HepG2 (cell line): ENCODE results near the gene NOTCH3. TPM values are rescaled to one million over a fixed set of nuclear protein-coding genes. Genes with fewer than 3 reads are reported as not detected.

Source experiments
- CBFB ChIP-seq: sonication (generic); formaldehyde crosslinking; IDR thresholded peaks from 2 replicates; pipeline ENCODE4 v1.4.0; 2020; ENCODE audit warnings: missing genetic modification reagents
- CCAR2 ChIP-seq: fragments of 200-400 bp; formaldehyde crosslinking; optimal IDR thresholded peaks from 2 replicates; pipeline ENCODE3; 2018; ENCODE audit warnings: low read depth, mild to moderate bottlenecking, low read length, moderate library complexity
- FOXP1 ChIP-seq, 2 experiments: fragments of 450-650 bp in 1 of 2; IDR thresholded peaks; 2 replicates each; pipeline ENCODE4 v1.6.1; 2017 to 2018; ENCODE audit warnings: antibody characterized with exemption in 1 of 2
- HINFP ChIP-seq: sonication (generic); formaldehyde crosslinking; IDR thresholded peaks from 2 replicates; pipeline ENCODE4 v1.4.0; 2020; ENCODE audit warnings: low read depth, mild to moderate bottlenecking, missing genetic modification reagents
- HNRNPK ChIP-seq: fragments of 200-400 bp; formaldehyde crosslinking; IDR thresholded peaks from 2 replicates; pipeline ENCODE4 v1.6.1; 2018; ENCODE audit warnings: low read length, low read depth, moderate library complexity, mild to moderate bottlenecking; ENCODE audit not compliant: poor library complexity, severe bottlenecking
- HNRNPL ChIP-seq: fragments of 200-400 bp; formaldehyde crosslinking; IDR thresholded peaks from 2 replicates; pipeline ENCODE4 v1.6.1; 2017; ENCODE audit warnings: mild to moderate bottlenecking, low read depth, low read length
- KLF6 ChIP-seq: IDR thresholded peaks from 2 replicates; pipeline ENCODE4 v1.8.0; 2016; ENCODE audit warnings: missing biosample characterization, missing genetic modification reagents
- LCORL ChIP-seq, 2 experiments: fragments of 450-650 bp in 1 of 2; sonication (generic) in 1 of 2; formaldehyde crosslinking in 1 of 2; IDR thresholded peaks; 2 replicates each; pipeline versions ENCODE4 v1.5.0 to v1.6.1; 2017 to 2020; ENCODE audit warnings: antibody characterized with exemption in 1 of 2, missing genetic modification reagents in 1 of 2
- MAFK ChIP-seq, 2 experiments: IDR thresholded peaks in 1 of 2; conservative IDR thresholded peaks in 1 of 2; 2 replicates each; pipeline ENCODE4 v1.6.1; 2011; ENCODE audit warnings: improper control_type of control experiment in 2 of 2, low read length in 2 of 2
- MTF1 ChIP-seq: sonication (generic); formaldehyde crosslinking; IDR thresholded peaks from 2 replicates; pipeline ENCODE4 v1.5.0; 2020; ENCODE audit warnings: missing genetic modification reagents
- NFYB ChIP-seq: sonication (generic); formaldehyde crosslinking; IDR thresholded peaks from 2 replicates; pipeline ENCODE4 v1.4.0; 2020; ENCODE audit warnings: missing genetic modification reagents
- SIN3B ChIP-seq: fragments of 150-350 bp; IDR thresholded peaks from 2 replicates; pipeline ENCODE4 v1.6.1; 2014; ENCODE audit warnings: low read length
- THAP9 ChIP-seq: sonication (generic); formaldehyde crosslinking; IDR thresholded peaks from 2 replicates; pipeline ENCODE4; 2020; ENCODE audit warnings: missing genetic modification reagents, mild to moderate bottlenecking, borderline replicate concordance
- ZBTB38 ChIP-seq: sonication (generic); formaldehyde crosslinking; IDR thresholded peaks from 2 replicates; pipeline ENCODE4 v1.5.1; 2020; ENCODE audit warnings: mild to moderate bottlenecking, missing genetic modification reagents
- ZNF143 ChIP-seq: sonication (generic); formaldehyde crosslinking; IDR thresholded peaks from 2 replicates; pipeline ENCODE4 v1.4.0; 2020; ENCODE audit warnings: missing genetic modification reagents
- ZNF17 ChIP-seq: sonication (generic); formaldehyde crosslinking; IDR thresholded peaks from 2 replicates; pipeline ENCODE4 v1.5.0; 2020; ENCODE audit warnings: mild to moderate bottlenecking, missing genetic modification reagents
- ZNF354B ChIP-seq: sonication (generic); formaldehyde crosslinking; IDR thresholded peaks from 2 replicates; pipeline ENCODE4 v1.8.0; 2022; ENCODE audit warnings: mild to moderate bottlenecking, missing genetic modification reagents
- ZNF484 ChIP-seq: sonication (generic); formaldehyde crosslinking; IDR thresholded peaks from 2 replicates; pipeline ENCODE4 v1.5.1; 2020; ENCODE audit warnings: mild to moderate bottlenecking, low read depth, missing genetic modification reagents, borderline replicate concordance
- ZNF569 ChIP-seq: sonication (generic); formaldehyde crosslinking; IDR thresholded peaks from 2 replicates; pipeline ENCODE4 v1.5.0; 2020; ENCODE audit warnings: mild to moderate bottlenecking, missing genetic modification reagents, moderate library complexity, borderline replicate concordance
- ZNF746 ChIP-seq: sonication (generic); formaldehyde crosslinking; IDR thresholded peaks from 2 replicates; pipeline ENCODE4 v1.8.0; 2022; ENCODE audit warnings: mild to moderate bottlenecking, missing genetic modification reagents
- polyA plus RNA-seq, 8 experiments: library from polyadenylated mRNA; depleted of rRNA in 3 of 8; stranded (reverse) in 7 of 8; unstranded in 1 of 8; fragments of >200 nt; fragmentation: Illumina TruSeq in 4 of 8; extraction: Trizol in 4 of 8; gene quantifications; 2 replicates each; pipeline versions ENCODE4 v1.2.1 to v1.2.3, GENCODE V29; 2011 to 2016; ENCODE audit warnings: low read depth in 4 of 8, missing spikeins in 1 of 8, mixed read lengths in 1 of 8; ENCODE audit not compliant: insufficient read depth in 1 of 8
- total RNA-seq, 5 experiments: library from RNA; depleted of rRNA; stranded (reverse); fragments of >200 nt; fragmentation: Illumina TruSeq; extraction: Trizol; gene quantifications; 2 replicates each; pipeline ENCODE4 v1.2.3, GENCODE V29; 2016; ENCODE audit warnings: low read depth in 1 of 5
- TF ChIP-seq, protein P1 (sequence below): sonication (generic); formaldehyde crosslinking; IDR thresholded peaks from 2 replicates; pipeline ENCODE4 v1.9.0; 2021; ENCODE audit warnings: missing genetic modification reagents, borderline replicate concordance
- TF ChIP-seq, protein P2 (sequence below): sonication (generic); formaldehyde crosslinking; IDR thresholded peaks from 2 replicates; pipeline ENCODE4 v1.5.1; 2020; ENCODE audit warnings: missing genetic modification reagents, mild to moderate bottlenecking, borderline replicate concordance

NOTCH3 gene
- total and polyA plus RNA-seq, 2 of the 13 experiments (the other 11 are each of a cell fraction or from before 2014, with no cell fraction given): 0.09 to 0.28 TPM

- TF ChIP-seq MAFK (conservative IDR thresholded peaks at IDR 0.05 in 1 of 2, IDR thresholded peaks at IDR 0.05 in 1 of 2; ENCODE audit: low read length in 2 of 2): no peak
- TF ChIP-seq ZNF17: peak; percentile 99
- TF ChIP-seq SIN3B: no peak
- no peak for TF ChIP-seq NFYB
- TF ChIP-seq, protein P1, sequence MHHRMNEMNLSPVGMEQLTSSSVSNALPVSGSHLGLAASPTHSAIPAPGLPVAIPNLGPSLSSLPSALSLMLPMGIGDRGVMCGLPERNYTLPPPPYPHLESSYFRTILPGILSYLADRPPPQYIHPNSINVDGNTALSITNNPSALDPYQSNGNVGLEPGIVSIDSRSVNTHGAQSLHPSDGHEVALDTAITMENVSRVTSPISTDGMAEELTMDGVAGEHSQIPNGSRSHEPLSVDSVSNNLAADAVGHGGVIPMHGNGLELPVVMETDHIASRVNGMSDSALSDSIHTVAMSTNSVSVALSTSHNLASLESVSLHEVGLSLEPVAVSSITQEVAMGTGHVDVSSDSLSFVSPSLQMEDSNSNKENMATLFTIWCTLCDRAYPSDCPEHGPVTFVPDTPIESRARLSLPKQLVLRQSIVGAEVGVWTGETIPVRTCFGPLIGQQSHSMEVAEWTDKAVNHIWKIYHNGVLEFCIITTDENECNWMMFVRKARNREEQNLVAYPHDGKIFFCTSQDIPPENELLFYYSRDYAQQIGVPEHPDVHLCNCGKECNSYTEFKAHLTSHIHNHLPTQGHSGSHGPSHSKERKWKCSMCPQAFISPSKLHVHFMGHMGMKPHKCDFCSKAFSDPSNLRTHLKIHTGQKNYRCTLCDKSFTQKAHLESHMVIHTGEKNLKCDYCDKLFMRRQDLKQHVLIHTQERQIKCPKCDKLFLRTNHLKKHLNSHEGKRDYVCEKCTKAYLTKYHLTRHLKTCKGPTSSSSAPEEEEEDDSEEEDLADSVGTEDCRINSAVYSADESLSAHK (CRISPR knock-in tag): no peak
- TF ChIP-seq, protein P2, sequence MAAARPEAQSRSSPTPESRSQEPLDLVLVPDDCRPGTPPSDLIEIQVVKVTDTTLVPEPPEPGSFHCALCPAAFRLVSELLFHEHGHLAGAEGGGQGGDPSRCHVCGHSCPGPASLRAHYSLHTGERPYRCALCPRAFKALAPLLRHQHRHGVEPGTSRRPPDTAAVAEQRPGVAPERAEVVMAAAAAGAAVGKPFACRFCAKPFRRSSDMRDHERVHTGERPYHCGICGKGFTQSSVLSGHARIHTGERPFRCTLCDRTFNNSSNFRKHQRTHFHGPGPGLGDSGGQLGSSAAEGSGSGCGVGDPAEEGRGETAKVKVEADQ (CRISPR knock-in tag): no peak
- TF ChIP-seq ZNF143: no peak
- TF ChIP-seq FOXP1 (IDR thresholded peaks at IDR 0.05): no peak
- no peak for TF ChIP-seq FOXP1 (CRISPR knock-in tag; IDR thresholded peaks at IDR 0.05)
- no peak for TF ChIP-seq HINFP (CRISPR knock-in tag)
- TF ChIP-seq ZNF484 (CRISPR knock-in tag): no peak
- TF ChIP-seq CBFB (CRISPR knock-in tag): no peak
- TF ChIP-seq ZNF569: no peak
- no peak for TF ChIP-seq LCORL (IDR thresholded peaks at IDR 0.05)
- TF ChIP-seq LCORL (CRISPR knock-in tag; IDR thresholded peaks at IDR 0.05): peak; percentile 31; the same call in 1 of the 2 replicates
- TF ChIP-seq THAP9 (CRISPR knock-in tag): no peak
- no peak for TF ChIP-seq KLF6 (CRISPR knock-in tag)
- 0 out of 2 replicates have a peak, but pooled peaks have one; percentile 49 for TF ChIP-seq HNRNPL
- TF ChIP-seq ZBTB38 (CRISPR knock-in tag): peak; percentile 30; the same call in 1 of the 2 replicates
- no peak for TF ChIP-seq CCAR2
- no peak for TF ChIP-seq MTF1
- no peak for TF ChIP-seq ZNF354B
- TF ChIP-seq ZNF746: no peak
- no peak for TF ChIP-seq HNRNPK
These were observed 46.6 kb upstream of the NOTCH3 start (continued) for GRCh38 chr19:15247107-15248014.
